H9 (cell line): ENCODE measurements around the gene ATP6V0A1. TPM values are rescaled to one million over a fixed set of nuclear protein-coding genes. Genes with fewer than 3 reads are reported as not detected.

ENCODE experiments used
- DNase-seq: peaks from one replicate; pipeline ENCODE4 v3.0.0-alpha.2; 2017
- H2AFZ ChIP-seq: one replicate; pipeline ENCODE4 v1.6.1; 2013; ENCODE audit warnings: mild to moderate bottlenecking, low read length, control low read depth, moderate library complexity
- H2AK5ac ChIP-seq: 2 replicates; pipeline ENCODE4 v1.6.1; 2013; ENCODE audit warnings: low read length, control low read depth, mixed read lengths; ENCODE audit not compliant: insufficient read length
- H2BK120ac ChIP-seq: one replicate; pipeline ENCODE4 v1.6.1; 2013; ENCODE audit warnings: low read depth, mild to moderate bottlenecking, low read length, control low read depth, inconsistent platforms; ENCODE audit not compliant: poor library complexity, severe bottlenecking
- H2BK12ac ChIP-seq: 2 replicates; pipeline ENCODE4 v1.6.1; 2013; ENCODE audit warnings: low read length, control low read depth, mixed read lengths, low read depth; ENCODE audit not compliant: insufficient read length
- H2BK15ac ChIP-seq: 2 replicates; pipeline ENCODE4 v1.6.1; 2013; ENCODE audit warnings: low read depth, low read length, control low read depth
- H2BK20ac ChIP-seq: one replicate; pipeline ENCODE4 v1.6.1; 2013; ENCODE audit warnings: low read depth, mild to moderate bottlenecking, low read length, control low read depth, inconsistent platforms; ENCODE audit not compliant: poor library complexity, severe bottlenecking
- H2BK5ac ChIP-seq: 2 replicates; pipeline ENCODE4 v1.6.1; 2013; ENCODE audit warnings: low read length, control low read depth, mixed read lengths; ENCODE audit not compliant: insufficient read length
- H3K14ac ChIP-seq: 2 replicates; pipeline ENCODE4 v1.6.1; 2013; ENCODE audit warnings: low read length, control low read depth; ENCODE audit not compliant: insufficient read depth
- H3K18ac ChIP-seq: 2 replicates; pipeline ENCODE4 v1.6.1; 2013; ENCODE audit warnings: low read depth, mild to moderate bottlenecking, mixed read lengths, low read length, control low read depth; ENCODE audit not compliant: insufficient read length
- H3K23ac ChIP-seq: 2 replicates; pipeline ENCODE4 v1.6.1; 2013; ENCODE audit warnings: low read length, control low read depth, mixed read lengths, low read depth; ENCODE audit not compliant: insufficient read length
- H3K23me2 ChIP-seq: 2 replicates; pipeline ENCODE4 v1.6.1; 2013; ENCODE audit warnings: low read depth, mild to moderate bottlenecking, mixed read lengths, low read length, control low read depth; ENCODE audit not compliant: insufficient read length, poor library complexity, severe bottlenecking
- H3K27ac ChIP-seq: 2 replicates; pipeline ENCODE4 v1.5.1; 2013; ENCODE audit warnings: low read length, control low read depth, mixed read lengths, low read depth; ENCODE audit not compliant: insufficient read length
- H3K27me3 ChIP-seq: 2 replicates; pipeline ENCODE4 v1.6.1; 2013; ENCODE audit warnings: low read length, control low read depth, inconsistent platforms; ENCODE audit not compliant: insufficient read depth
- H3K4ac ChIP-seq: 2 replicates; pipeline ENCODE4 v1.6.1; 2013; ENCODE audit warnings: low read depth, mild to moderate bottlenecking, control low read depth, inconsistent platforms, low read length, moderate library complexity
- H3K4me1 ChIP-seq: 2 replicates; pipeline ENCODE4 v1.6.1; 2013; ENCODE audit warnings: low read length, control low read depth, inconsistent platforms; ENCODE audit not compliant: insufficient read depth
- H3K4me2 ChIP-seq: 2 replicates; pipeline ENCODE4 v1.6.1; 2013; ENCODE audit warnings: low read length, control low read depth, mixed read lengths; ENCODE audit not compliant: insufficient read length, insufficient read depth
- H3K56ac ChIP-seq: 2 replicates; pipeline ENCODE4 v1.6.1; 2013; ENCODE audit warnings: low read depth, mild to moderate bottlenecking, mixed read lengths, low read length, control low read depth; ENCODE audit not compliant: insufficient read length
- H3K79me1 ChIP-seq: 2 replicates; pipeline ENCODE4 v1.6.1; 2013; ENCODE audit warnings: low read depth, mild to moderate bottlenecking, moderate library complexity, low read length, control low read depth, inconsistent platforms; ENCODE audit not compliant: insufficient read depth, poor library complexity, severe bottlenecking
- H3K79me2 ChIP-seq: 2 replicates; pipeline ENCODE4 v1.6.1; 2013; ENCODE audit warnings: low read length, control low read depth, inconsistent platforms; ENCODE audit not compliant: insufficient read depth
- H3K9ac ChIP-seq: 2 replicates; pipeline ENCODE4 v1.6.1; 2013; ENCODE audit warnings: low read length, control low read depth, mixed read lengths; ENCODE audit not compliant: insufficient read length; ENCODE audit errors: extremely low read depth
- H3K9me3 ChIP-seq: one replicate; pipeline ENCODE4 v1.6.1; 2013; ENCODE audit warnings: low read depth, low read length, inconsistent platforms; ENCODE audit not compliant: control insufficient read depth
- H3T11ph ChIP-seq: one replicate; pipeline ENCODE4 v1.6.1; 2013; ENCODE audit warnings: mild to moderate bottlenecking, low read length, control low read depth, inconsistent platforms
- H4K20me1 ChIP-seq: one replicate; pipeline ENCODE4 v1.6.1; 2013; ENCODE audit not compliant: control insufficient read depth, insufficient read length, insufficient read depth
- H4K5ac ChIP-seq: 2 replicates; pipeline ENCODE4 v1.6.1; 2013; ENCODE audit warnings: low read depth, mild to moderate bottlenecking, mixed read lengths, low read length, control low read depth; ENCODE audit not compliant: insufficient read length
- H4K8ac ChIP-seq: replicated peaks from 2 replicates; pipeline ENCODE4 v1.6.1; 2013; ENCODE audit warnings: low read length, control low read depth, mixed read lengths, low read depth; ENCODE audit not compliant: insufficient read length
- H4K91ac ChIP-seq: 2 replicates; pipeline ENCODE4 v1.6.1; 2013; ENCODE audit warnings: low read depth, mild to moderate bottlenecking, moderate library complexity, mixed read lengths, low read length, control low read depth; ENCODE audit not compliant: insufficient read length
- H3K27ac Mint-ChIP-seq, 3 experiments: 2 replicates in 2 of 3; 3 replicates in 1 of 3; pipeline ENCODE4 v1.8.0; 2020 to 2021; ENCODE audit warnings: mixed read lengths in 3 of 3, mild to moderate bottlenecking in 1 of 3, moderate library complexity in 1 of 3
- H3K27me3 Mint-ChIP-seq: 2 replicates; pipeline ENCODE4 v1.8.0; 2021; ENCODE audit warnings: low read depth, mild to moderate bottlenecking, moderate library complexity, mixed read lengths
- H3K36me3 Mint-ChIP-seq, 3 experiments: 2 replicates in 2 of 3; 3 replicates in 1 of 3; pipeline ENCODE4 v1.8.0; 2020 to 2021; ENCODE audit warnings: low read depth in 3 of 3, mixed read lengths in 3 of 3; ENCODE audit not compliant: insufficient read depth in 1 of 3
- H3K4me1 Mint-ChIP-seq, 2 experiments: 2 replicates each; pipeline ENCODE4 v1.8.0; 2020; ENCODE audit warnings: mixed read lengths in 2 of 2
- H3K4me3 Mint-ChIP-seq, 2 experiments: 2 replicates in 1 of 2; 3 replicates in 1 of 2; pipeline ENCODE4 v1.8.0; 2020 to 2021; ENCODE audit warnings: mild to moderate bottlenecking in 2 of 2, mixed read lengths in 2 of 2, moderate library complexity in 1 of 2
- H3K9me3 Mint-ChIP-seq, 2 experiments: 2 replicates in 1 of 2; 3 replicates in 1 of 2; pipeline ENCODE4 v1.8.0; 2020; ENCODE audit warnings: mild to moderate bottlenecking in 2 of 2, mixed read lengths in 2 of 2, moderate library complexity in 1 of 2
- CTCF ChIP-seq: fragments of 200-600 bp; sonication (generic); conservative IDR thresholded peaks from 3 replicates; pipeline ENCODE4 v1.8.0; 2021; ENCODE audit warnings: antibody characterized with exemption, mild to moderate bottlenecking
- WGBS: extraction: QIAGEN DNeasy Blood & Tissue Kit; methylation state at CpG from one replicate; pipeline ENCODE4 v1.1.7; 2013; ENCODE audit warnings: missing lambda C conversion rate, low lambda C conversion rate, mixed read lengths; ENCODE audit not compliant: insufficient read length; ENCODE audit errors: extremely low coverage; 5-methylcytosine and 5-hydroxymethylcytosine counted together
- total RNA-seq: library from RNA; stranded (reverse); gene quantifications from 2 replicates; pipeline ENCODE4 v1.2.1, GENCODE V29; 2021

The ATP6V0A1 gene
- total RNA-seq, 1 experiment from 2014 or later, result 54.1 TPM

- no peak overlapping the region for H3K4me2 ChIP-seq
- H2AFZ ChIP-seq, result no peak overlapping the region
- H3K27ac Mint-ChIP-seq, result no peak overlapping the region
- TF ChIP-seq CTCF, result no peak
- no peak overlapping the region for H4K8ac ChIP-seq
- H3K4me1 ChIP-seq, result no peaks in the 10 kb centered on the region
- H2BK15ac ChIP-seq, result no peak overlapping the region
- no peaks in the 10 kb centered on the region for H3K27me3 Mint-ChIP-seq
- no peaks in the 10 kb centered on the region for H3K9me3 ChIP-seq
- no peaks in the 10 kb centered on the region for H3K9me3 Mint-ChIP-seq
- H3K18ac ChIP-seq, result no peak overlapping the region
- no peak overlapping the region for H4K5ac ChIP-seq
- H3K79me1 ChIP-seq, result no peaks in the 10 kb centered on the region
- no peaks in the 10 kb centered on the region for H3K4me1 Mint-ChIP-seq
- H3T11ph ChIP-seq, result no peak overlapping the region
- H2BK5ac ChIP-seq, result no peak overlapping the region
- no peak overlapping the region for H3K4me3 Mint-ChIP-seq
- no peak overlapping the region for H2AK5ac ChIP-seq
- no peaks in the 10 kb centered on the region for H3K27me3 ChIP-seq
- no peak overlapping the region for H3K23ac ChIP-seq
- H2BK12ac ChIP-seq, result no peak overlapping the region
- no peak for DNase-seq
- no peak overlapping the region for H3K56ac ChIP-seq
- no peaks in the 10 kb centered on the region for H3K23me2 ChIP-seq
- H3K4ac ChIP-seq, result no peak overlapping the region
- H3K79me2 ChIP-seq, result no peaks in the 10 kb centered on the region
- H4K20me1 ChIP-seq, result no peaks in the 10 kb centered on the region
- H2BK120ac ChIP-seq, result no peak overlapping the region
- peaks cover 20 to 81% (median 68%) of the 10 kb centered on the region in 3 experiments for H3K36me3 Mint-ChIP-seq
- WGBS, result no CpG with 5 or more reads among the region's 6 CpGs
- H4K91ac ChIP-seq, result no peak overlapping the region
- no peak overlapping the region for H3K14ac ChIP-seq
- H2BK20ac ChIP-seq, result no peak overlapping the region
- no peak overlapping the region for H3K27ac ChIP-seq
- no peak overlapping the region for H3K9ac ChIP-seq
Measured at GRCh38 chr17:42474276-42474675, 15.6 kb downstream of the ATP6V0A1 start.
